ENCODE measurements around the gene MED10. TPM values are rescaled to one million over a fixed set of nuclear protein-coding genes. Genes with fewer than 3 reads are reported as not detected.

The MED10 gene
- total RNA-seq, 2 donors from 2014 or later: 22.1 to 28.6 TPM

GRCh38 chr5:6393596-6394194 is 15.3 kb upstream of the MED10 start:
- H3K27me3 Mint-ChIP-seq (ENCODE audit: insufficient read depth): peaks cover 27% of the 10 kb centered on the region
- no peak overlapping the region for H3K27ac Mint-ChIP-seq

DNA sequence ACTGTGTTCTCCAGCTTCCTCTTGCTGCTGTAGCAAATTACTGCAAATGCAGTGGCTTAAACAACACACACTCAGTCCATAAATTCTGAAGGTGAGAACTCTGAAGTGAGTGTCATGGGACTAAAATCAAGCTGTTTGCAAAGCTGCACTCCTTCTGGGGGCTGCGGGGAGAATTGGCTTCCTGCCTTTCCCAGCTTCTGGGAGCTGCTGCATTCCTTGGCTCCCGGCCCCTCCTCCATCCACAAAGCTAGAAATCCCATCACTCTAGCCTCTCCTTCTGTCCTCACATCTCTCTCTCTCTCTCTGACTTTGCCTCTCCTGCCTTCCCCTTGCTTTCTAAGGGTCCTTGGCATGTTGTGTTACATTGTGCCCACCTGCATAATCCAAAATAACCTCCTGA is 14.2 kb upstream of the MED10 start:
- no peaks in the 10 kb centered on the region for H3K9me3 Mint-ChIP-seq
- WGBS, 2 experiments (ENCODE audit: insufficient coverage in 1 of 2, insufficient read length in 1 of 2): 33 to 65% methylated on average over 2 of the region's 2 CpGs
- no peaks in the 10 kb centered on the region for H3K4me1 Mint-ChIP-seq
- TF ChIP-seq, protein P1, sequence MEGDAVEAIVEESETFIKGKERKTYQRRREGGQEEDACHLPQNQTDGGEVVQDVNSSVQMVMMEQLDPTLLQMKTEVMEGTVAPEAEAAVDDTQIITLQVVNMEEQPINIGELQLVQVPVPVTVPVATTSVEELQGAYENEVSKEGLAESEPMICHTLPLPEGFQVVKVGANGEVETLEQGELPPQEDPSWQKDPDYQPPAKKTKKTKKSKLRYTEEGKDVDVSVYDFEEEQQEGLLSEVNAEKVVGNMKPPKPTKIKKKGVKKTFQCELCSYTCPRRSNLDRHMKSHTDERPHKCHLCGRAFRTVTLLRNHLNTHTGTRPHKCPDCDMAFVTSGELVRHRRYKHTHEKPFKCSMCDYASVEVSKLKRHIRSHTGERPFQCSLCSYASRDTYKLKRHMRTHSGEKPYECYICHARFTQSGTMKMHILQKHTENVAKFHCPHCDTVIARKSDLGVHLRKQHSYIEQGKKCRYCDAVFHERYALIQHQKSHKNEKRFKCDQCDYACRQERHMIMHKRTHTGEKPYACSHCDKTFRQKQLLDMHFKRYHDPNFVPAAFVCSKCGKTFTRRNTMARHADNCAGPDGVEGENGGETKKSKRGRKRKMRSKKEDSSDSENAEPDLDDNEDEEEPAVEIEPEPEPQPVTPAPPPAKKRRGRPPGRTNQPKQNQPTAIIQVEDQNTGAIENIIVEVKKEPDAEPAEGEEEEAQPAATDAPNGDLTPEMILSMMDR (conservative IDR thresholded peaks at IDR 0.05): no peak
- DNase-seq: peak; percentile 52
- no peaks in the 10 kb centered on the region for H3K36me3 Mint-ChIP-seq (ENCODE audit: low read depth)
- H3K4me1 ChIP-seq (ENCODE audit: control insufficient read depth, insufficient read depth, low read length): no peaks in the 10 kb centered on the region
- H3K4me3 Mint-ChIP-seq: no peak overlapping the region
- no peak overlapping the region for H3K27ac Mint-ChIP-seq
- H3K36me3 ChIP-seq (ENCODE audit: control insufficient read depth, insufficient read depth, low read length): no peaks in the 10 kb centered on the region
- H3K27ac ChIP-seq (ENCODE audit: low read depth, low read length): no peak overlapping the region
- no peak overlapping the region for H3K4me3 ChIP-seq (ENCODE audit: low read length)
- H3K27me3 ChIP-seq (ENCODE audit: control insufficient read depth, insufficient read depth, low read length, poor library complexity, severe bottlenecking): peaks cover 17% of the 10 kb centered on the region
- H3K9ac ChIP-seq (ENCODE audit: extremely low read depth, low read length, poor library complexity, severe bottlenecking): no peak overlapping the region
- H3K9me3 ChIP-seq (ENCODE audit: control insufficient read depth, low read length): no peaks in the 10 kb centered on the region
- peaks cover 25% of the 10 kb centered on the region for H3K27me3 Mint-ChIP-seq (ENCODE audit: insufficient read depth)

More at GRCh38 chr5:6393596-6394194, 15.3 kb upstream of the MED10 start:
- no peaks in the 10 kb centered on the region for H3K9me3 ChIP-seq (ENCODE audit: control insufficient read depth, low read length)
- H3K4me3 ChIP-seq (ENCODE audit: low read length): no peak overlapping the region
- no peak overlapping the region for H3K9ac ChIP-seq (ENCODE audit: extremely low read depth, low read length, poor library complexity, severe bottlenecking)
- peaks cover 11% of the 10 kb centered on the region for H3K27me3 ChIP-seq (ENCODE audit: control insufficient read depth, insufficient read depth, low read length, poor library complexity, severe bottlenecking)
- H3K4me1 Mint-ChIP-seq: no peaks in the 10 kb centered on the region
- peaks cover 3% of the 10 kb centered on the region for H3K9me3 Mint-ChIP-seq
- H3K36me3 Mint-ChIP-seq (ENCODE audit: low read depth): no peaks in the 10 kb centered on the region
- H3K27ac ChIP-seq (ENCODE audit: low read depth, low read length): no peak overlapping the region
- H3K4me1 ChIP-seq (ENCODE audit: control insufficient read depth, insufficient read depth, low read length): no peaks in the 10 kb centered on the region
- no peak overlapping the region for H3K4me3 Mint-ChIP-seq
- 86 to 94% methylated on average over 1 to 2 of the region's 2 CpGs for WGBS, 2 experiments (ENCODE audit: insufficient coverage in 1 of 2, insufficient read length in 1 of 2)
- DNase-seq: peak; percentile 26
- no peaks in the 10 kb centered on the region for H3K36me3 ChIP-seq (ENCODE audit: control insufficient read depth, insufficient read depth, low read length)
- TF ChIP-seq, protein P1 (conservative IDR thresholded peaks at IDR 0.05): no peak

DNA sequence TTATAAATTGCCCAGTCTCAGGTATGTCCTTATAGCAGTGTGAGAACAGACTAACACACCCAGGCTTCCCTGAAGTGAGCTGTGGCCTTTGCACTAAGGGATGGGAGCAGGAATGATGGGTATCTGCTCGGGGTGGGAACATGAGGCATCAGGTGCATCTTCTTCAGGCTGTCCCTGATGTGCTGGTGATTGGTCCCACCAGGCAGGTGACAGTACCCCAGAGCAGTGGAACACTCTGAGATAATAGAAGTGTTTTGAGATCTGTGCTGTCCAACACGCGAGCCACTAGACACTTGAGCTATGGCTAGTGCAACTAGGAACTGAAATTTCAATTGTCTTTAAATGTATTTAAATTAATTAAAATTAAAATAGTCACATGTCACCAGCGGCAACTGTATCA is 12.8 kb upstream of the MED10 start:
- H3K27me3 Mint-ChIP-seq (ENCODE audit: insufficient read depth): peaks cover 25% of the 10 kb centered on the region
- Histone ChIP-seq H3K27ac (ENCODE audit: low read depth, low read length) (no peak overlapping the region), H3K4me1 (ENCODE audit: control insufficient read depth, insufficient read depth, low read length) (no peaks in the 10 kb centered on the region), H3K36me3 (ENCODE audit: control insufficient read depth, insufficient read depth, low read length) (no peaks in the 10 kb centered on the region), H3K4me3 (ENCODE audit: low read length) (no peak overlapping the region), H3K9ac (ENCODE audit: extremely low read depth, low read length, poor library complexity, severe bottlenecking) (no peak overlapping the region), H3K27me3 (ENCODE audit: control insufficient read depth, insufficient read depth, low read length, poor library complexity, severe bottlenecking) (peaks cover 19% of the 10 kb centered on the region), H3K9me3 (ENCODE audit: control insufficient read depth, low read length) (no peaks in the 10 kb centered on the region)
- no peaks in the 10 kb centered on the region for H3K4me1 Mint-ChIP-seq
- H3K4me3 Mint-ChIP-seq: no peak overlapping the region
- H3K27ac Mint-ChIP-seq: no peak overlapping the region
- TF ChIP-seq, protein P1 (conservative IDR thresholded peaks at IDR 0.05): no peak
- no peaks in the 10 kb centered on the region for H3K36me3 Mint-ChIP-seq (ENCODE audit: low read depth)
- WGBS, 2 experiments (ENCODE audit: insufficient coverage in 1 of 2, insufficient read length in 1 of 2): 78 to 90% methylated on average over 2 to 4 of the region's 4 CpGs
- no peaks in the 10 kb centered on the region for H3K9me3 Mint-ChIP-seq
- DNase-seq: peak; percentile 4
